Measurements from ENCODE around the gene GPR39.

Gene GPR39

DNA sequence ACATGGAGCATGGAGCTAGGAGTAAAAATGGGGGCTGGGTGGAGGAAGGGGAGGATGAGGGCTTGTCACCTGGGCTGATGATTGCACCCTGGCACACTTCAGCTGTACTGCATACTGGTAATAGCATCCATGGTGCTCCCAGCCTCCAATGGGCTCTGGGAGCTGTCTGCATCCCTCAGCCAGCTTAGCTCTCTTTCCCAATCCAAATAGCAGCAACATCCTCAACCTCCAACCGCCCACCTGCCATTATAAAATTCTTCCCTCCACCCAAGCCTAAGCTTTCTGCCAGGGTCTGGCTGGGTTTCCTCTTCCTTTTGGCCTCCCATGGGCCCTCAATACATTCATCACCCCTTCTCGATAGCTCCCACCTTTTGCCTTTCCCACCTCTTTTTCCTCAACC lies 143.3 kb downstream of the GPR39 start:
- H3K36me3 ChIP-seq (replicated peaks; ENCODE audit: insufficient read depth, low read length), result no peaks in the 10 kb centered on the region
- no peaks in the 10 kb centered on the region for H4K20me1 ChIP-seq (ENCODE audit: insufficient read depth, low read length)
- H3K79me2 ChIP-seq (ENCODE audit: low read length), result no peaks in the 10 kb centered on the region
- no peaks in the 10 kb centered on the region for H3K9me2 ChIP-seq (replicated peaks; ENCODE audit: insufficient read depth, low read length)
- no peak overlapping the region for H3K27ac ChIP-seq (ENCODE audit: low read length)
- H3K4me1 ChIP-seq (ENCODE audit: low read length), result no peaks in the 10 kb centered on the region
- no peak overlapping the region for H3K4me3 ChIP-seq (ENCODE audit: low read length)
- no peaks in the 10 kb centered on the region for H3F3A ChIP-seq (ENCODE audit: insufficient read depth, low read length)
- H2AFZ ChIP-seq (ENCODE audit: low read length), result no peak overlapping the region
- no peak for DNase-seq
- H3K9ac ChIP-seq (ENCODE audit: low read length), result no peak overlapping the region
- H3K4me2 ChIP-seq (ENCODE audit: low read depth, low read length), result no peak overlapping the region
- H3K27me3 ChIP-seq (replicated peaks; ENCODE audit: insufficient read depth, low read length), result no peaks in the 10 kb centered on the region
- no peaks in the 10 kb centered on the region for H3K9me3 ChIP-seq (replicated peaks; ENCODE audit: insufficient read depth, low read length)
- TF ChIP-seq, protein P1, sequence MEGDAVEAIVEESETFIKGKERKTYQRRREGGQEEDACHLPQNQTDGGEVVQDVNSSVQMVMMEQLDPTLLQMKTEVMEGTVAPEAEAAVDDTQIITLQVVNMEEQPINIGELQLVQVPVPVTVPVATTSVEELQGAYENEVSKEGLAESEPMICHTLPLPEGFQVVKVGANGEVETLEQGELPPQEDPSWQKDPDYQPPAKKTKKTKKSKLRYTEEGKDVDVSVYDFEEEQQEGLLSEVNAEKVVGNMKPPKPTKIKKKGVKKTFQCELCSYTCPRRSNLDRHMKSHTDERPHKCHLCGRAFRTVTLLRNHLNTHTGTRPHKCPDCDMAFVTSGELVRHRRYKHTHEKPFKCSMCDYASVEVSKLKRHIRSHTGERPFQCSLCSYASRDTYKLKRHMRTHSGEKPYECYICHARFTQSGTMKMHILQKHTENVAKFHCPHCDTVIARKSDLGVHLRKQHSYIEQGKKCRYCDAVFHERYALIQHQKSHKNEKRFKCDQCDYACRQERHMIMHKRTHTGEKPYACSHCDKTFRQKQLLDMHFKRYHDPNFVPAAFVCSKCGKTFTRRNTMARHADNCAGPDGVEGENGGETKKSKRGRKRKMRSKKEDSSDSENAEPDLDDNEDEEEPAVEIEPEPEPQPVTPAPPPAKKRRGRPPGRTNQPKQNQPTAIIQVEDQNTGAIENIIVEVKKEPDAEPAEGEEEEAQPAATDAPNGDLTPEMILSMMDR (IDR thresholded peaks at IDR 0.05; ENCODE audit: low read length), result no peak
- TF ChIP-seq EZH2phosphoT487 (IDR thresholded peaks at IDR 0.05; ENCODE audit: low read length) (no peak), EZH2 (optimal IDR thresholded peaks at IDR 0.05; ENCODE audit: low read depth, low read length) (no peak)

DNA sequence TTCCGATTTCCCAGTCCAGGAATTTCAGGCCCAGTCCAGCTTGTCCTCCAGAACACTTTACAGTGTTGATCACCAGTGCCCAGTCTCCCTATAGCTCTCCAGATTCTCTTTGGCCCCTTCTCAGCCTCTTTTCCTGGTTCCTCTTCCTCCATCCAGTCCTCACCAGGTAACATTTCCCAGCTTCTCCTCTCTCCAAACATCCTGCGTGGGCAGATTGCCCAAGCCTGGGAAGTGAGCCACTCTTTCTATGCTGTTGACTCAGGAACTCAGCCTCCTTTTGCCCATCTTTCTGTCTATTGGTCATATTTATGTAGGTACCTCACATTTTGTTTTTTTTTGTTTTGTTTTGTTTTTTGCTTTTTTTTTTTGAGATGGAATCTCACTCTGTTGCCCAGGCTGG lies 144.0 kb downstream of the GPR39 start:
- Histone ChIP-seq H3K27ac (ENCODE audit: low read length) (no peak overlapping the region), H3K27me3 (replicated peaks; ENCODE audit: insufficient read depth, low read length) (no peaks in the 10 kb centered on the region), H2AFZ (ENCODE audit: low read length) (no peak overlapping the region), H3K9me3 (replicated peaks; ENCODE audit: insufficient read depth, low read length) (no peaks in the 10 kb centered on the region), H3K79me2 (ENCODE audit: low read length) (no peaks in the 10 kb centered on the region), H3K4me1 (ENCODE audit: low read length) (no peaks in the 10 kb centered on the region), H3K36me3 (replicated peaks; ENCODE audit: insufficient read depth, low read length) (no peaks in the 10 kb centered on the region), H3K9ac (ENCODE audit: low read length) (no peak overlapping the region), H3F3A (ENCODE audit: insufficient read depth, low read length) (no peaks in the 10 kb centered on the region), H3K4me2 (ENCODE audit: low read depth, low read length) (no peak overlapping the region), H3K4me3 (ENCODE audit: low read length) (no peak overlapping the region), H4K20me1 (ENCODE audit: insufficient read depth, low read length) (no peaks in the 10 kb centered on the region), H3K9me2 (replicated peaks; ENCODE audit: insufficient read depth, low read length) (no peaks in the 10 kb centered on the region)
- DNase-seq, result no peak
- TF ChIP-seq EZH2phosphoT487 (IDR thresholded peaks at IDR 0.05; ENCODE audit: low read length) (no peak), EZH2 (optimal IDR thresholded peaks at IDR 0.05; ENCODE audit: low read depth, low read length) (no peak)
- TF ChIP-seq, protein P1 (IDR thresholded peaks at IDR 0.05; ENCODE audit: low read length), result no peak

DNA sequence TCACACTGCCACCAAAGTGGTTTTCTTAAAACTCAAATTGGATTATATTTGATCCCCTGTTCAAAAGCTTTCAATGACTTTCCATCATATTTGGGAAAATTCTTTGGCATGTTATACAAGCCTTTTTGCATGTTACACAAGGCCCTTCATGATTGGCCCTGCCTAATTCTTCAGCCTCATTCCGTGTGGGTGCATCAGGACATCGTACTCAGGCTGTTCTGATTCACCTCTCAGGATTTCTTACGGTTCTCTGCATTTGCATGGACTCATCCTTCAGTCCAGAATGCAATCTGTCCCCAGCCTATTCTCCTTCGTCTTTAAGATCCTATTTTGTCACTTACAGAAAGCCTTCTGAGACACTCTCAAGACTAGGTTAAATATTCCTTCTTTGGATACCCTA lies 145.6 kb downstream of the GPR39 start:
- no peaks in the 10 kb centered on the region for H3F3A ChIP-seq (ENCODE audit: insufficient read depth, low read length)
- no peaks in the 10 kb centered on the region for H3K27me3 ChIP-seq (replicated peaks; ENCODE audit: insufficient read depth, low read length)
- TF ChIP-seq EZH2phosphoT487 (IDR thresholded peaks at IDR 0.05; ENCODE audit: low read length) (no peak), EZH2 (optimal IDR thresholded peaks at IDR 0.05; ENCODE audit: low read depth, low read length) (no peak)
- TF ChIP-seq, protein P1 (IDR thresholded peaks at IDR 0.05; ENCODE audit: low read length), result no peak
- H4K20me1 ChIP-seq (ENCODE audit: insufficient read depth, low read length), result no peaks in the 10 kb centered on the region
- no peaks in the 10 kb centered on the region for H3K79me2 ChIP-seq (ENCODE audit: low read length)
- no peaks in the 10 kb centered on the region for H3K4me1 ChIP-seq (ENCODE audit: low read length)
- no peaks in the 10 kb centered on the region for H3K9me2 ChIP-seq (replicated peaks; ENCODE audit: insufficient read depth, low read length)
- no peak overlapping the region for H3K27ac ChIP-seq (ENCODE audit: low read length)
- H3K4me2 ChIP-seq (ENCODE audit: low read depth, low read length), result no peak overlapping the region
- H3K36me3 ChIP-seq (replicated peaks; ENCODE audit: insufficient read depth, low read length), result no peaks in the 10 kb centered on the region
- DNase-seq, result no peak
- no peaks in the 10 kb centered on the region for H3K9me3 ChIP-seq (replicated peaks; ENCODE audit: insufficient read depth, low read length)
- no peak overlapping the region for H2AFZ ChIP-seq (ENCODE audit: low read length)
- no peak overlapping the region for H3K9ac ChIP-seq (ENCODE audit: low read length)
- no peak overlapping the region for H3K4me3 ChIP-seq (ENCODE audit: low read length)
